Measurements from ENCODE around the gene ELMOD3. TPM values are rescaled to one million over a fixed set of nuclear protein-coding genes. Genes with fewer than 3 reads are reported as not detected.
"Not testable (repeated sequence)": the region's sequence is repeated elsewhere in the genome, so short reads cannot be mapped to it uniquely, and the experiment has no call there.

Gene ELMOD3
- polyA plus RNA-seq, 1 of the 3 experiments (the other 2 are of a cell fraction), result 15.4 TPM

DNA sequence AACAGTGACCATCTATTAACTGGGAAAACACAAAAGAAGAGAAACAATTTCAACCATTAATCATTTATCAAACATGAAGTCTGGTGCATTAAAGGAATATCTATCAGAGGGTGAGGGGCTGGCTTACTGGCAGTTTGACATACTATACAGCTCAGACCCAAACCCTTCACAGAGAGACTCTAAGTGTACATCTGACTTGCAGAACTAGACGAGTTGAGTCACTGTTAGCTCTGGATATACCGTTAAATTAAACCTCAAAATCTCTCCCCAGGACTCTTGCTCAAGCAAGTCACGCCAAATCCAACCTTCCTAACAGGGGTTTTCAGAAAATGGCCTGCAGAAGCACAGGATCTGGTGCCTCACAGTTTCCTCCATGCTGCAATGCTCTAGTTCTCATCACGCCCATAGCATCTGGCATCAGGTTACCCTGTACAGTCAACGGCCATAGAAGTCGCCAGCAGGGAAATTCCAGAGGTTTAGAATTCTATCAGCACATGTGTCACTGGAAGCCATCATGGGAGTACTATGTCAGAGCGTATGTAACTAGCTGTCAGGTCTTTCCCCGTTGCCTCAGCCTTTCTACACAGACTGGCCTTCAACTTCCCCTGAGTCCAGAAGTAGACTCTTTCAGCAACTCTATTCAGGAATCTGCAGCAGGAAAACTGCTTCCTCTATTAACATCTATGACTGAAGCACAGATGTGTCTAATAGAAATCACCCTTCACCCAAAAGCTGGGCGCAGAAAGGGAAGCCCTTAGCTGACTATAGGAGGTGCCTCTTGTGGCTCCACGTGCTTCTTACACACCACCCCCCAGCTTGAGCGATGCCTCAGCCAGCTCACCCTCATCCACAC is 36.1 kb upstream of the ELMOD3 start:
- H3K36me3 ChIP-seq (replicated peaks in 1 of 2; ENCODE audit: control insufficient read depth in 1 of 2, insufficient read depth in 2 of 2, low read length in 1 of 2), result peaks cover 43 to 56% of the 10 kb centered on the region in 2 experiments
- no peak overlapping the region for H3K9ac ChIP-seq
- peaks cover 28% of the 10 kb centered on the region for H4K20me1 ChIP-seq (ENCODE audit: insufficient read depth)
- no peaks in the 10 kb centered on the region for H3K27me3 ChIP-seq (ENCODE audit: insufficient read depth)
- no peak overlapping the region for H2AFZ ChIP-seq (ENCODE audit: low read depth)
- no peak overlapping the region for H3K27ac ChIP-seq (ENCODE audit: low read depth in 2 of 2, low read length in 1 of 2)
- TF ChIP-seq, protein P1, sequence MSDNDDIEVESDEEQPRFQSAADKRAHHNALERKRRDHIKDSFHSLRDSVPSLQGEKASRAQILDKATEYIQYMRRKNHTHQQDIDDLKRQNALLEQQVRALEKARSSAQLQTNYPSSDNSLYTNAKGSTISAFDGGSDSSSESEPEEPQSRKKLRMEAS (IDR thresholded peaks at IDR 0.05; ENCODE audit: low read depth), result peak; percentile 51
- no peak for TF ChIP-seq NFIC (IDR thresholded peaks at IDR 0.05; ENCODE audit: borderline replicate concordance)
- TF ChIP-seq TCF12 (IDR thresholded peaks at IDR 0.05), result peak; percentile 23; the same call in 1 of the 2 replicates
- no peak for TF ChIP-seq FOXJ3 (CRISPR knock-in tag; IDR thresholded peaks at IDR 0.05)
- no peaks in the 10 kb centered on the region for H3K9me3 ChIP-seq
- DNase-seq, result no peak
- H3K4me3 ChIP-seq (ENCODE audit: low read depth in 2 of 2, low read length in 1 of 2), result no peak overlapping the region
- H3K79me2 ChIP-seq (ENCODE audit: insufficient read depth), result peaks cover 42% of the 10 kb centered on the region
- ChIA-PET POLR2A (interaction anchor here (0.7 kb wide), 1 partner anchor 293 kb away, joined by 3 read pairs; the partner anchor contains the start of gene C2orf68), CTCF (interaction anchor here (1.5 to 3.1 kb wide), 4 partner anchors 9 to 392 kb away, joined by 4 to 17 read pairs (median 5); no protein-coding TSS in a partner anchor)
- H3F3A ChIP-seq (replicated peaks; ENCODE audit: insufficient read depth), result peaks cover 11% of the 10 kb centered on the region
- peaks cover 0 to 2% of the 10 kb centered on the region in 2 experiments; a peak in 1 of 4 replicates for H3K4me1 ChIP-seq (ENCODE audit: control insufficient read depth in 1 of 2, insufficient read depth in 2 of 2, low read depth in 1 of 2, low read length in 1 of 2)
- WGBS (ENCODE audit: low lambda C conversion rate), result 78% methylated on average over 10 of the region's 11 CpGs
- H3K4me2 ChIP-seq, result no peak overlapping the region
- no peaks in the 10 kb centered on the region for H3K9me2 ChIP-seq

DNA sequence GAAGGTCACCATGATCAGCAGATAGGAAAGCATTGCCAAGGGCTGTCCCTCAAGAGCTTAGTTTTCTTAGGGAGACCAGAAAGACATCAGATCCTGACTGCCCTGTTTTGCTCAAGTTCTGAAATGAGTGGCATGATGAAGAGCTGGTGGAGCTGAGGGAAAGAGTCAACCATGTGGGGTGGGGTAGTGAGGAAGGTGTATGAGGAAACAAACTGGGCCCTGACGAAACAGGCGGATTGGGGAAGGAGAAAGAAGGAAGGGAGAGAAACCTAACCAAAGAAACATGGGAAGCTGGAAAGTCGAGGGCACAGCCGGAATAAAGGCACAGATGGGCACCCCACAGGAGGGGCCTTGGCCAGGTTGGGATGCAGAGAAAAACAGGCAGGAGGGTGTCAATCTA is 34.8 kb upstream of the ELMOD3 start:
- POLR2A ChIA-PET, result interaction anchor here (0.8 kb wide), 1 partner anchor 8 kb away, joined by 4 read pairs; no protein-coding TSS in a partner anchor

GRCh38 chr2:85323351-85323987 is 31.1 kb upstream of the ELMOD3 start:
- no peak overlapping the region for H3K4me3 ChIP-seq (ENCODE audit: low read depth in 2 of 2, low read length in 1 of 2)
- no peak for DNase-seq
- no peaks in the 10 kb centered on the region for H3K27me3 ChIP-seq (ENCODE audit: insufficient read depth)
- TF ChIP-seq CHD2 (IDR thresholded peaks at IDR 0.05; ENCODE audit: low read length, partially characterized antibody), result no peak
- TF ChIP-seq EZH2phosphoT487 (IDR thresholded peaks at IDR 0.05; ENCODE audit: borderline replicate concordance, low read depth), result no peak
- TF ChIP-seq YY1 (IDR thresholded peaks at IDR 0.05; ENCODE audit: low read depth), result no peak
- H3K9me2 ChIP-seq, result no peaks in the 10 kb centered on the region
- no peaks in the 10 kb centered on the region for H3K9me3 ChIP-seq
- H3K27ac ChIP-seq (ENCODE audit: low read depth in 2 of 2, low read length in 1 of 2), result no peak overlapping the region
- H3K79me2 ChIP-seq (ENCODE audit: insufficient read depth), result peaks cover 86% of the 10 kb centered on the region
- ChIA-PET CTCF (interaction anchor here (1.0 to 1.6 kb wide), 2 partner anchors 23 to 257 kb away, joined by 3 to 5 read pairs; no protein-coding TSS in a partner anchor), POLR2A (interaction anchor here (1.1 kb wide), 1 partner anchor 13 kb away, joined by 3 read pairs; no protein-coding TSS in a partner anchor)
- H4K20me1 ChIP-seq (ENCODE audit: insufficient read depth), result peaks cover 52% of the 10 kb centered on the region
- H3K36me3 ChIP-seq (replicated peaks in 1 of 2; ENCODE audit: control insufficient read depth in 1 of 2, insufficient read depth in 2 of 2, low read length in 1 of 2), result peaks cover 57 to 74% of the 10 kb centered on the region in 2 experiments
- WGBS (ENCODE audit: low lambda C conversion rate), result 92% methylated on average over 9 of the region's 9 CpGs
- no peak overlapping the region for H3K9ac ChIP-seq
- peaks cover 11% of the 10 kb centered on the region for H3F3A ChIP-seq (replicated peaks; ENCODE audit: insufficient read depth)
- peaks cover 7 to 25% of the 10 kb centered on the region in 2 experiments; a peak in 3 of 4 replicates for H3K4me1 ChIP-seq (ENCODE audit: control insufficient read depth in 1 of 2, insufficient read depth in 2 of 2, low read depth in 1 of 2, low read length in 1 of 2)
- no peak overlapping the region for H3K4me2 ChIP-seq
- no peak overlapping the region for H2AFZ ChIP-seq (ENCODE audit: low read depth)

More for the DNA sequence above, 34.8 kb upstream of the ELMOD3 start:
- no peaks in the 10 kb centered on the region for H3K9me3 ChIP-seq
- H3K79me2 ChIP-seq (ENCODE audit: insufficient read depth), result peaks cover 55% of the 10 kb centered on the region
- H3K9ac ChIP-seq, result no peak overlapping the region
- 96% methylated on average over 4 of the region's 4 CpGs for WGBS (ENCODE audit: low lambda C conversion rate)
- H4K20me1 ChIP-seq (ENCODE audit: insufficient read depth), result peaks cover 31% of the 10 kb centered on the region
- peaks cover 0 to 5% of the 10 kb centered on the region in 2 experiments; a peak in 2 of 4 replicates for H3K4me1 ChIP-seq (ENCODE audit: control insufficient read depth in 1 of 2, insufficient read depth in 2 of 2, low read depth in 1 of 2, low read length in 1 of 2)
- no peak for DNase-seq
- H3K27me3 ChIP-seq (ENCODE audit: insufficient read depth), result no peaks in the 10 kb centered on the region
- H3K4me2 ChIP-seq, result no peak overlapping the region
- TF ChIP-seq GABPA (IDR thresholded peaks at IDR 0.05; ENCODE audit: low read depth), result no peak
- H2AFZ ChIP-seq (ENCODE audit: low read depth), result no peak overlapping the region
- H3K9me2 ChIP-seq, result no peaks in the 10 kb centered on the region
- H3K4me3 ChIP-seq (ENCODE audit: low read depth in 2 of 2, low read length in 1 of 2), result no peak overlapping the region
- peaks cover 11% of the 10 kb centered on the region for H3F3A ChIP-seq (replicated peaks; ENCODE audit: insufficient read depth)
- H3K27ac ChIP-seq (ENCODE audit: low read depth in 2 of 2, low read length in 1 of 2), result no peak overlapping the region
- CTCF ChIA-PET, result interaction anchor here (1.5 to 3.1 kb wide), 2 partner anchors 10 to 21 kb away, joined by 5 to 17 read pairs; no protein-coding TSS in a partner anchor
- peaks cover 57 to 63% of the 10 kb centered on the region in 2 experiments for H3K36me3 ChIP-seq (replicated peaks in 1 of 2; ENCODE audit: control insufficient read depth in 1 of 2, insufficient read depth in 2 of 2, low read length in 1 of 2)

DNA sequence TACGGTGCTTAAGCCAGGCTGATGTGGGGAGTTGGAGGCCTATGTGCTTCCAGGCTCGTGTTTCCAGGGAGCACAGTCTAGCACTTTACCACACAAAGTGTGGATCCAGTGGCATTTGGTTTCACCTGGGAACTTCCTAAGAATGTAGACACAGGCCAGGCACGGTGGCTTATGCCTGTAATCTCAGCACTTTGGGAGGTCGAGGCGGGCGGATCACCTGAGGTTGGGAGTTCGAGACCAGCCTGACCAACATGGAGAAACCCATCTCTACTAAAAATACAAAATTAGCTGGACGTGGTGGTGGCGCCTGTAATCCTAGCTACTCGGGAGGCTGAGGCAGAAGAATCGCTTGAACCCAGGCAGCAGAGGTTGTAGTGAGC is 30.6 kb upstream of the ELMOD3 start:
- not testable (repeated sequence) for H3K9ac ChIP-seq; H3K9me2 ChIP-seq; H3K27ac ChIP-seq (ENCODE audit: low read depth in 2 of 2, low read length in 1 of 2); H3K9me3 ChIP-seq; H3K4me3 ChIP-seq (ENCODE audit: low read depth in 2 of 2, low read length in 1 of 2); H3K27me3 ChIP-seq (ENCODE audit: insufficient read depth); DNase-seq; H3K4me2 ChIP-seq; H2AFZ ChIP-seq (ENCODE audit: low read depth)
- Histone ChIP-seq H3K4me1 (ENCODE audit: control insufficient read depth in 1 of 2, insufficient read depth in 2 of 2, low read depth in 1 of 2, low read length in 1 of 2) (peaks cover 7 to 24% of the 10 kb centered on the region in 2 experiments; a peak in 3 of 4 replicates), H3F3A (replicated peaks; ENCODE audit: insufficient read depth) (peaks cover 15% of the 10 kb centered on the region), H3K79me2 (ENCODE audit: insufficient read depth) (peaks cover 86% of the 10 kb centered on the region), H4K20me1 (ENCODE audit: insufficient read depth) (peaks cover 49% of the 10 kb centered on the region), H3K36me3 (replicated peaks in 1 of 2; ENCODE audit: control insufficient read depth in 1 of 2, insufficient read depth in 2 of 2, low read length in 1 of 2) (peaks cover 55 to 73% of the 10 kb centered on the region in 2 experiments)
- CTCF ChIA-PET, result interaction anchor here (1.0 to 1.7 kb wide), 3 partner anchors 13 to 258 kb away, joined by 3 to 5 read pairs (median 3); no protein-coding TSS in a partner anchor
- POLR2A ChIA-PET, result interaction anchor here (1.1 kb wide), 1 partner anchor 13 kb away, joined by 3 read pairs; no protein-coding TSS in a partner anchor
- 95% methylated on average over 10 of the region's 11 CpGs for WGBS (ENCODE audit: low lambda C conversion rate)
